ENCODE measurements around the gene HPS6.
"Not testable (repeated sequence)": the region's sequence is repeated elsewhere in the genome, so short reads cannot be mapped to it uniquely, and the experiment has no call there.

HPS6 gene

GRCh38 chr10:102064868-102065560 lies at the start of gene HPS6:
Gene HPS6 (plus strand): TSS chr10:102065349. CDS start chr10:102065475, 126 bp downstream.
- peak; percentile 85 to 89 for DNase-seq

- DNase-seq: no peak
These were observed 48.7 kb upstream of the HPS6 start for GRCh38 chr10:102016416-102016815.

- DNase-seq: no peak
These were observed 47.9 kb upstream of the HPS6 start for GRCh38 chr10:102017295-102017694.

GRCh38 chr10:102020938-102021337 lies 44.2 kb upstream of the HPS6 start:
- no peak for DNase-seq

- no peak for DNase-seq
These were observed 40.4 kb upstream of the HPS6 start for GRCh38 chr10:102024799-102025198.

GRCh38 chr10:102027261-102027660 lies 37.9 kb upstream of the HPS6 start:
- DNase-seq: no peak

- no peak for DNase-seq
These were observed 31.4 kb upstream of the HPS6 start for GRCh38 chr10:102033787-102034186.

GRCh38 chr10:102035807-102036206 lies 29.3 kb upstream of the HPS6 start:
- DNase-seq: not testable (repeated sequence)

GRCh38 chr10:102038410-102038809 lies 26.7 kb upstream of the HPS6 start:
- no peak for DNase-seq

GRCh38 chr10:102040305-102041050 lies 24.7 kb upstream of the HPS6 start:
- DNase-seq: no peak

- DNase-seq: no peak
These were observed 19.9 kb upstream of the HPS6 start for GRCh38 chr10:102045292-102045691.

- no peak for DNase-seq
These were observed 19.1 kb upstream of the HPS6 start for GRCh38 chr10:102046095-102046494.

GRCh38 chr10:102054881-102055646 lies 10.1 kb upstream of the HPS6 start:
- DNase-seq: not testable (repeated sequence)

- peak; percentile 84 to 87 for DNase-seq
These were observed 9.3 kb upstream of the HPS6 start, which contains the start of gene ARMH3 for GRCh38 chr10:102055647-102056419. Gene ARMH3 (minus strand): TSS chr10:102056173. CDS start chr10:102040114, 16,059 bp downstream.

GRCh38 chr10:102059987-102060386 lies 5.2 kb upstream of the HPS6 start:
- DNase-seq: no peak

- no peak for DNase-seq
These were observed 664 bp upstream of the HPS6 start for GRCh38 chr10:102064503-102064867.

- DNase-seq: no peak
These were observed 631 bp downstream of the HPS6 start for GRCh38 chr10:102065561-102066398.

- DNase-seq: no peak
These were observed 1.4 kb downstream of the HPS6 start for GRCh38 chr10:102066399-102067088.

- no peak for DNase-seq
These were observed 2.2 kb downstream of the HPS6 start for GRCh38 chr10:102067091-102067916.

- DNase-seq: no peak
These were observed 3.1 kb downstream of the HPS6 start for GRCh38 chr10:102068216-102068615.
